GM23248 (cell line): ENCODE results near the gene MOB3B. TPM values are rescaled to one million over a fixed set of nuclear protein-coding genes. Genes with fewer than 3 reads are reported as not detected.

Experiments
- DNase-seq: peaks from one replicate; pipeline ENCODE4 v3.0.0-alpha.2; 2015
- H2AFZ ChIP-seq: fragments of 200-600 bp; sonication (generic); 2 replicates; pipeline ENCODE4 v1.6.1; 2016; ENCODE audit warnings: antibody characterized with exemption
- H3F3A ChIP-seq: fragments of 200-600 bp; sonication (generic); 2 replicates; pipeline ENCODE4 v1.6.1; 2016; ENCODE audit warnings: mild to moderate bottlenecking, antibody characterized with exemption, mixed run types; ENCODE audit not compliant: insufficient read depth
- H3K27ac ChIP-seq: fragments of 200-600 bp; sonication (generic); 2 replicates; pipeline ENCODE4 v1.5.1; 2016; ENCODE audit warnings: mild to moderate bottlenecking
- H3K27me3 ChIP-seq: fragments of 200-600 bp; sonication (generic); replicated peaks from 2 replicates; pipeline ENCODE4 v1.6.1; 2016; ENCODE audit warnings: mild to moderate bottlenecking; ENCODE audit not compliant: insufficient read depth
- H3K36me3 ChIP-seq: fragments of 200-600 bp; sonication (generic); 2 replicates; pipeline ENCODE4 v1.6.1; 2016; ENCODE audit warnings: low read depth, mild to moderate bottlenecking
- H3K4me1 ChIP-seq: fragments of 200-600 bp; sonication (generic); 2 replicates; pipeline ENCODE4 v1.6.1; 2016; ENCODE audit warnings: mild to moderate bottlenecking; ENCODE audit not compliant: insufficient read depth
- H3K4me2 ChIP-seq: fragments of 200-600 bp; sonication (generic); one replicate; pipeline ENCODE4 v1.6.1; 2016; ENCODE audit warnings: mild to moderate bottlenecking; ENCODE audit not compliant: unreplicated experiment
- H3K4me3 ChIP-seq: fragments of 200-600 bp; sonication (generic); 2 replicates; pipeline ENCODE4 v1.5.1; 2016; ENCODE audit warnings: mild to moderate bottlenecking
- H3K79me2 ChIP-seq: fragments of 200-600 bp; sonication (generic); 2 replicates; pipeline ENCODE4 v1.6.1; 2016; ENCODE audit warnings: mild to moderate bottlenecking; ENCODE audit not compliant: insufficient read depth
- H3K9ac ChIP-seq: fragments of 200-600 bp; sonication (generic); 2 replicates; pipeline ENCODE4 v1.6.1; 2016; ENCODE audit warnings: mild to moderate bottlenecking
- H3K9me2 ChIP-seq: fragments of 200-600 bp; sonication (generic); 2 replicates; pipeline ENCODE4 v1.6.1; 2016; ENCODE audit warnings: mixed run types, mild to moderate bottlenecking, moderate library complexity; ENCODE audit not compliant: insufficient read depth
- H3K9me3 ChIP-seq: fragments of 200-600 bp; sonication (generic); one replicate; pipeline ENCODE4 v1.6.1; 2017; ENCODE audit warnings: low read depth
- H4K20me1 ChIP-seq: fragments of 200-600 bp; sonication (generic); 2 replicates; pipeline ENCODE4 v1.6.0; 2016; ENCODE audit not compliant: insufficient read depth
- EZH2 ChIP-seq: fragments of 200-600 bp; sonication (generic); IDR thresholded peaks from 2 replicates; pipeline ENCODE4 v1.6.1; 2018; ENCODE audit warnings: antibody characterized with exemption, mild to moderate bottlenecking; ENCODE audit not compliant: insufficient read depth, poor library complexity, severe bottlenecking
- EZH2phosphoT487 ChIP-seq: fragments of 200-600 bp; sonication (generic); IDR thresholded peaks from 2 replicates; pipeline ENCODE4 v1.6.1; 2018; ENCODE audit warnings: antibody characterized with exemption, moderate library complexity, mild to moderate bottlenecking, low read depth; ENCODE audit not compliant: insufficient read depth
- WGBS, 2 experiments: methylation state at CpG; one replicate each; pipeline ENCODE4 v1.1.6; 2015 to 2017; ENCODE audit warnings: low lambda C conversion rate in 2 of 2, low coverage in 1 of 2; ENCODE audit errors: missing lambda C conversion rate in 2 of 2; 5-methylcytosine and 5-hydroxymethylcytosine counted together
- in situ Hi-C: fragments of 300-500 bp; cut with MboI; formaldehyde crosslinking; loops from 2 replicates; pipeline ENCODE4 v1.15.0; 2020
- polyA plus RNA-seq: library from polyadenylated mRNA; unstranded; fragments of >200 nt; fragmentation: Nextera tagmentation; extraction: Ambion mirVana; gene quantifications from 2 replicates; pipeline ENCODE4 v1.2.1, GENCODE V29; 2016
- total RNA-seq: library from RNA; depleted of rRNA; stranded (reverse); fragments of >200 nt; shearing (Covaris generic); gene quantifications from 2 replicates; pipeline ENCODE4 v1.2.3, GENCODE V29; 2014

Gene MOB3B
- total and polyA plus RNA-seq, 2 experiments from 2014 or later, result 0.06 TPM; not detected in 1

- Histone ChIP-seq H3K9me2 (no peaks in the 10 kb centered on the region), H3F3A (no peaks in the 10 kb centered on the region), H3K36me3 (no peaks in the 10 kb centered on the region), H3K4me2 (no peak overlapping the region), H3K79me2 (no peaks in the 10 kb centered on the region), H3K9ac (no peak overlapping the region), H4K20me1 (no peaks in the 10 kb centered on the region), H2AFZ (no peak overlapping the region), H3K27me3 (no peaks in the 10 kb centered on the region), H3K4me3 (no peak overlapping the region), H3K27ac (no peak overlapping the region), H3K9me3 (no peaks in the 10 kb centered on the region), H3K4me1 (no peaks in the 10 kb centered on the region)
- 38 to 56% methylated on average over 2 of the region's 2 CpGs for whole genome bisulfite sequencing, 2 experiments
- no peak for TF ChIP-seq EZH2
- no peak for TF ChIP-seq EZH2phosphoT487
- DNase-seq, result no peak
- in situ Hi-C loops, result no loop called here
These were observed 173.2 kb downstream of the MOB3B start for GRCh38 chr9:27356446-27356845.

GRCh38 chr9:27355166-27355565 lies 174.4 kb downstream of the MOB3B start:
- DNase-seq, result no peak
- Histone ChIP-seq H3K4me2 (no peak overlapping the region), H3K9me2 (no peaks in the 10 kb centered on the region), H2AFZ (no peak overlapping the region), H3K9me3 (no peaks in the 10 kb centered on the region), H3K27ac (no peak overlapping the region), H3F3A (no peaks in the 10 kb centered on the region), H3K4me3 (no peak overlapping the region), H3K9ac (no peak overlapping the region), H3K79me2 (no peaks in the 10 kb centered on the region), H3K36me3 (no peaks in the 10 kb centered on the region), H3K27me3 (no peaks in the 10 kb centered on the region), H4K20me1 (no peaks in the 10 kb centered on the region), H3K4me1 (no peaks in the 10 kb centered on the region)
- WGBS, 2 experiments, result 80 to 89% methylated on average over 3 of the region's 3 CpGs
- TF ChIP-seq EZH2phosphoT487 (no peak), EZH2 (no peak)
- in situ Hi-C loops, result no loop called here

- H3K4me3 ChIP-seq, result no peak overlapping the region
- no peak overlapping the region for H3K27ac ChIP-seq
- TF ChIP-seq EZH2phosphoT487, result no peak
- TF ChIP-seq EZH2, result no peak
- 3 to 5% methylated on average over 5 of the region's 5 CpGs for WGBS, 2 experiments
- H3K4me2 ChIP-seq, result no peak overlapping the region
- no peaks in the 10 kb centered on the region for H3K36me3 ChIP-seq
- no peaks in the 10 kb centered on the region for H3K79me2 ChIP-seq
- in situ Hi-C loops, result no loop called here
- H3K9me2 ChIP-seq, result no peaks in the 10 kb centered on the region
- no peak overlapping the region for H2AFZ ChIP-seq
- H4K20me1 ChIP-seq, result no peaks in the 10 kb centered on the region
- no peaks in the 10 kb centered on the region for H3K9me3 ChIP-seq
- H3K4me1 ChIP-seq, result no peaks in the 10 kb centered on the region
- no peaks in the 10 kb centered on the region for H3F3A ChIP-seq
- no peak overlapping the region for H3K9ac ChIP-seq
- no peaks in the 10 kb centered on the region for H3K27me3 ChIP-seq
- DNase-seq, result peak; percentile 39
These were observed 176.0 kb downstream of the MOB3B start for GRCh38 chr9:27353474-27354229.

- no peak for DNase-seq
- Histone ChIP-seq H3K36me3 (no peaks in the 10 kb centered on the region), H3K27ac (no peak overlapping the region), H3K9ac (no peak overlapping the region), H3F3A (no peaks in the 10 kb centered on the region), H4K20me1 (no peaks in the 10 kb centered on the region), H3K4me1 (no peaks in the 10 kb centered on the region), H2AFZ (no peak overlapping the region), H3K9me2 (no peaks in the 10 kb centered on the region), H3K79me2 (no peaks in the 10 kb centered on the region), H3K4me3 (no peak overlapping the region), H3K4me2 (no peak overlapping the region), H3K27me3 (no peaks in the 10 kb centered on the region), H3K9me3 (no peaks in the 10 kb centered on the region)
- WGBS, 2 experiments, result 47 to 51% methylated on average over 4 of the region's 4 CpGs
- in situ Hi-C loops, result no loop called here
- TF ChIP-seq EZH2 (no peak), EZH2phosphoT487 (no peak)
These were observed 176.5 kb downstream of the MOB3B start for GRCh38 chr9:27353166-27353473.
